ENCODE measurements around the gene TBC1D25.

GRCh38 chrX:48597353-48598264, 58.1 kb downstream of the TBC1D25 start, which contains the start of gene WDR13:
- TF ChIP-seq CTCF (IDR thresholded peaks at IDR 0.05; ENCODE audit: insufficient read depth, low read length) (no peak), POLR2AphosphoS5 (IDR thresholded peaks at IDR 0.05; ENCODE audit: low read depth) (no peak; the same call in 1 of the 2 replicates), REST (IDR thresholded peaks at IDR 0.05; ENCODE audit: insufficient replicate concordance, low read depth) (no peak), GABPA (IDR thresholded peaks at IDR 0.05; ENCODE audit: low read depth) (no peak)
